LNCaP clone FGC (cell line): ENCODE measurements around the gene PSMD14.

Source experiments
- DNase-seq: peaks from one replicate; pipeline ENCODE4 v3.0.0-alpha.2; 2011; ENCODE audit warnings: low read depth
- H3K4me3 ChIP-seq: 2 replicates; pipeline ENCODE4 v1.5.1; 2011; ENCODE audit warnings: mild to moderate bottlenecking, low read depth, low read length, control low read depth
- CTCF ChIP-seq: IDR thresholded peaks from 2 replicates; pipeline ENCODE4 v1.5.1; 2012; ENCODE audit warnings: mild to moderate bottlenecking; ENCODE audit not compliant: control insufficient read depth, insufficient read depth; ENCODE audit errors: extremely low read depth

PSMD14 gene

GRCh38 chr2:161438598-161438997 is 130.4 kb downstream of the PSMD14 start:
- DNase-seq: no peak
- no peak overlapping the region for H3K4me3 ChIP-seq
- TF ChIP-seq CTCF: no peak

- TF ChIP-seq CTCF: no peak
- no peak for DNase-seq
- H3K4me3 ChIP-seq: no peak overlapping the region
Measured at GRCh38 chr2:161445097-161445496, 136.9 kb downstream of the PSMD14 start.

GRCh38 chr2:161448431-161448830 is 140.2 kb downstream of the PSMD14 start:
- no peak overlapping the region for H3K4me3 ChIP-seq
- no peak for TF ChIP-seq CTCF
- DNase-seq: no peak
